ENCODE data around the gene COBL.
"Not testable (repeated sequence)": the region's sequence is repeated elsewhere in the genome, so short reads cannot be mapped to it uniquely, and the experiment has no call there.

COBL gene

DNA sequence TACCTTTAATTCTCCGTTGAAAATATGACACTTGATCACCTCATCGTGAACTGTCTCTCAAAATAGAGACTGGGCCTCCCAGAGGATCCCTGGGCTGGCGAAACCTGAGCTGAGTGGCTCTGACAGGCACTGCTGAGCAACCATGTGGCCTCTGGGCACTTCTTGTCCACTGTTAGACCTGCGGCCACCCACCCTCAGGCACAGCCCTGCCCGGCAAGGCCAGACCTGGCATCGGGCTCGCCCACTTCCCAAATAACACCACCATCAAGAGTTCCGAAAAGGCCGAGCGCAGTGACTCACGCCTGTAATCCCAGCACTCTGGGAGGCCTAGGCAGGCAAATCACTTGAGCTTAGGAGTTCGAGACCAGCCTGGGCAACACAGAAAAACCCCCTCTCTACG is 82.5 kb downstream of the COBL start:
- DNase-seq (ENCODE audit: low spot score), result no peak

DNA sequence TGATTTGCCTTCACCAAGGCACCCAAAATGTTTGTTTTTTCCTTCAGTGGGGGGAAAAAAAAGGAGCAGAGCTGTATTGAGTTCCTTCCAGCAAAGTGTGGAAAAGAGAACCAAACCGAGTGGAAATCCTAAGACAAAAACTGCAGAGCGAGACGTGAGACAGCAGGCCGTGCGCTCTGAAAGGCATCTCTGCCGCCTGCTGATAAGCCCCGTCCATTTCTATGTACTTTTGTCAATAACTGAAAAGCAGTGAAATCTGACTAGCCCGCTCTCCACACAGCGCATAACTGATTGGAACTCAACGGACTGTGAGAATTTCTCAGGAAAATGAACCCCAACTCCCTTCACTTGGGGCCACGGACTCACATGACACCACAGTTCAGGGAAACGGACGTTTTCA is 83.2 kb downstream of the COBL start:
- no peak for DNase-seq (ENCODE audit: low spot score)

DNA sequence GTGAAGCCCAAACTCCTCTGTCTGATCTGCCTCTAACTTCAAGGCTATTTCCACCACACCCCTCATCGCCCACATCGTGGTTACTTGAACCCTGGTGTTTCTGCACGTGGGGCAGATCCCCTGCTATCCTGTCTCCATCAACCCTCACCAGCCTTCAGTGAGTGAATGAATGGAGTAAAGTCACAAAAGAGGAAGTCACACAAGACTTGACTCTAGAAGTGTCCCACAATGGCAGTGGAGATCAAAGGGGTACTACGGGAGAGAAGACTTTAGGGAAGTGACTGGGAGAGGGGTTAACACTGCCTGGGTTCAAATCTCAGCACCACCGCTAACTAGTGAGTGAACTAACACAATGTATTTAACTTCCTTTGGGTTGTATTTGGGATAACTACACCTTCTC is 85.9 kb downstream of the COBL start:
- no peak for DNase-seq (ENCODE audit: low spot score)

DNA sequence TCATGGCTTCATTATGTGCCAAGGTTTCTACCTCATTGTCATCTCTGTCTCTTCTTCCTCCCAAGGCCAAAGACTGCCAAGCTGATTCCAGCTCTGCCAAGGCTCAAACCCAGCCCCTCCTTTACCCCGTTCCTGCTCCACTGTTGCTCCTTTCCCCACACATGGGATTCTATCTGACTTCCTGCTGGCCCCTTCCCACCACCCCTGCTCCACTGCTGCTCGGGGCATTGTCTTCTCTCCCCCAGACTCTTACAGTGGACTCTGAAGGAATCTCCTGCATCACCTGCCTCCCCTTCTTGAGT is 86.3 kb downstream of the COBL start:
- no peak for DNase-seq (ENCODE audit: low spot score)

DNA sequence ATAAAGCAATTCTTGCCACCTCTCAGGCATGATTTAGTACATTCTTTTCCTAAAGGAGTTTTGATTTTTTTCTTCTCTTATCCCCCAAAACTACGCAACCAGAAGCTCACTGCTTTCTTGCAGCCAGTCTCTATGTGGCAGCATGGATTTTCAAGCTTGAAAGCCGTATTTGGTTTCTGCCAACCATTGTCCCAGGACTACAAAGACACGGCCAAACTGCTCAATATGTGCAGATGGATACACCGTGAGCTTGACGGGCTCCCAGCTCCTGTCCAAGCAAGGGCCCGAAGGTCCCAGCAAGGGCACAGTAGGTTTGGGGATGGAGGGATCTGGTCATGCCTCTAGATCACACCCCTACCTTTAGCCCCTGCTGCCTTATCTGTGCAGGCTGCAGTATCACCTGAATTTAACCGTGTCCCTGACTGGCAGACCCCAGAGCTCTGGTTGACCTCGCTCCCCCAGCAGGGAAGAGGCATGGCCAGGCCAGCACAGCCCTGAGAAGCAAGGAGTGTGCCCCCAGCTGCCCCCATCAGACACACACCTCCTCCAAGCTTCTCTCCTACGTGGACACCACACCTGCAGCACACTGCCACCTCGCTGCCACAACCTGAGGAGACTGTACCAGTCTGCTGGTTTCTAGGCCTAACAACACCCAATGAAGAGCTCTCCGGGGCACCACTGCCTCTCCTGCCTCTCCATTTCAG is 86.8 kb downstream of the COBL start:
- DNase-seq (ENCODE audit: low spot score), result no peak

DNA sequence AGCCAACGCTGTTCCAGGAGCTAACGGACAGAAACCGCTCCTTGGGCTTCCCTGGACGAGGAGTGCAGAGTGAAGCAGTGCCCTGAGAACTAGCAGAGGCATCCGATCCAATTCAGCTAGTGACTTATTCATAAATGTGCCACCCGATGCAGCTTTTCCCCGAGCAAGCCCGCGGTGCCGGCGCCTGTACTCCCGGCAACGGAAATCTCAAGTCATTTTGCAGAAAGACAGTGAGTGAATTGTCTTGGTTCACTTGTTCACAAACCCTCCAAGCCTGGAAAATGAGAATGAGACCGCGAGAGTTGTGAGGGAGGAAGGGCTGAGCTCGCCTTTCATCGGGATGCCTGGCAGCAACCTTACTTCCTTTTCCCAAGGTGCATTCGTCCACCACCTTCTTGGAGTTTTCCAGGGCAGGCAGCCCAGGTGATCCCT is 87.5 kb downstream of the COBL start:
- no peak for DNase-seq (ENCODE audit: low spot score)

DNA sequence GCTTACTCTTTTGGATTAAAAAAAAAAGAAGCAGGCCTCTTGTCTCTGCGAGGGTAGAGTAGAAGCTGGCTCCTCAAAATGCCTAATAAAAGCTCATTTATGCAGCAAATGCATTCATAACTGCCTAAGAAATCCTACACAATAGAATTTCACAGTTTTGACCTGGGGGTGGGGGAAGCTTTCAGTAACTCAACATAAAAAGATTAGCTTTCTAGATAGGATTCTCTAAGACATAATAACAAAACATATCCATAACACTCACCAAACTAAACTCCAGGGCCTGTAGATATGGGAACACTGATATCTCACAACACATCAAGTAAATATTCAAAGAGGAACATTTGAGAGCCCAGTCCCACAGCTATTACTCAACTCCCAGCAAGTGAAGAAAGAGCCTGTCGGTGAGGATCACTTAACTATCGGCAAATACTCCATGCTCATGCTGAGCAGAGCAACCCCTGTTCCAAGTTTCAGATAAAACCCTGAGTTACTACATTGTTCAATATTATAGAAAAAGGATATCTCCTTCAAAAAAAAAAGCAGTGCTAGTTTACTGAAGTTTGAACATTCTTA is 88.1 kb downstream of the COBL start:
- no peak for DNase-seq (ENCODE audit: low spot score)

DNA sequence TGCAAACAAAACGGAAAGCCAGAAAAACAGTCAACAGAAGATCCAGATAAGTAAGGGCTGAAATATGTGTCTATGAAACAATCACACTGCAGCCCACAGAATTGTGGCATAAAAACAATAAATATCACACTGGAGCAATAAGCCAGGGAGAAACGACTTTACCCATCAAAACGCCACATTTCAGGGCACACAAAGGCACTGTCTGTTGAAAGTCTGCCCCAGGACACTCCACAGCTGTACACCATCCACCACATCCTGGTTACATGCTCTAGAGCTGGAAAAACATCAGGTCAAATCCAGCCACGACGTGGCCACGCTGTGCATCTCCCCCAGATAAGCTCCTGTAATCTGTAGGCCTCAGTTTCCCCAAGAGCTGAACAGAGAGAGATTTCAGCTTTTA is 88.7 kb downstream of the COBL start:
- DNase-seq (ENCODE audit: low spot score), result no peak

DNA sequence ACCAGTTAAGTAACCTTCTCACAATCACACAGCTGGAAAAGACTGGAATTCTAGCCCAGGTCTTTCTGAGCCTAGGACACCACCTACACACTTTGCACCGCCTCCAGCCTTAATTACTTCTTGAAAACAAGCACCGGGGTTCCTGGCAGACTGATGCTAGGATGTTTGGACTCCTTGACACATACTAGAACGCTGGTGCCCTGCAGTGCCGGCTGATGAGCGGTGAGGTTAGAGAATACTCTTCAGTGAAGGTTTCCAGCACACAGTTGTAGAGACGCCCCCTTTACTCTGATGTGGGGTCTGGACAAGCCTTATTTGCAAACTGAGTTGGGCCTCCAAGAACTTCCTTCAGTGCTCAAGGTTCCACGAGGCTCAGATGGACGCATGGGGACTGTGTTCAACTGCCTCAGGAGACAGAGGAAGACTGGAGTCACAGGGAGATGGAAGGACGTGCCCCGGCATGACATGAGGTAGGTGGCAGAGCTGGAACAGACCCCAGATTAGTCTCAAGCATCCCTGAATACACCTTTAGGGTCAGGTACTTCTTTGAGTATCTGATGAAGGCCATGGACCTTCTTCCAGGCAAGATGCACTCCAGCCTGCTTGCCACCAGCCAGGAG is 89.6 kb downstream of the COBL start:
- no peak for DNase-seq (ENCODE audit: low spot score)

DNA sequence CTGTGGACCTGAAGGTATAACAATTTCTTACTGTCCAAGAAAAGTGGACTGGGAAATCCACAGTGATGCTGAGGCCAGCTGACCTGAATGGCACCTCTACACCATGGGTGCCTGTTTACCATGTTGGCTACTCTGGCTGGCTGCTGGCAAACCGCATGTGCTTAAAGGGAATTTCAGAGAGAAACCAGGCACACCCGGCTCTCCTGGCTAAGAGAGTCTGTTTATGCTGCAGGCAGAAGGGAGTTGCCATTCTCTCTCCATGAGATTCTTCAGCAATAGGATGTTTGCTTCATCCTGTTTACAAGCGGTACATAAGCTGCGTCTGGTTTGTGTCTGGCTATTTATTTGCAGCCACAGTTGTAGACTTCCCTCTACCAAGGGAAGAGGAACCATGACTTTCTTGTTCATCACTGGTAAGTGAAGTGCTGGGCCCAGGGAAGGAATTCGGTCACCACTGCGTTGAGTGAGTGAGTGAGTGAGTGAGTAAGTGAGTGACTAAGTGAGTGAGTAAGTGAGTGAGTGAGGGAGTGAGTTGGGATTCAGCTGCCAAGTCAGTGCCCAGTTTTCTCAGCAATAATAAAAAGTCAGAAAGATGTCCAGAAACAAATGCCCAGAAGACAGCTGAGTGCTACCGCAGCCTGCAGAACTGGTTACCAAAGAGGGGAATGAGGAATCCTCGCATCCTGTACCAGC is 90.4 kb downstream of the COBL start:
- DNase-seq (ENCODE audit: low spot score), result no peak

DNA sequence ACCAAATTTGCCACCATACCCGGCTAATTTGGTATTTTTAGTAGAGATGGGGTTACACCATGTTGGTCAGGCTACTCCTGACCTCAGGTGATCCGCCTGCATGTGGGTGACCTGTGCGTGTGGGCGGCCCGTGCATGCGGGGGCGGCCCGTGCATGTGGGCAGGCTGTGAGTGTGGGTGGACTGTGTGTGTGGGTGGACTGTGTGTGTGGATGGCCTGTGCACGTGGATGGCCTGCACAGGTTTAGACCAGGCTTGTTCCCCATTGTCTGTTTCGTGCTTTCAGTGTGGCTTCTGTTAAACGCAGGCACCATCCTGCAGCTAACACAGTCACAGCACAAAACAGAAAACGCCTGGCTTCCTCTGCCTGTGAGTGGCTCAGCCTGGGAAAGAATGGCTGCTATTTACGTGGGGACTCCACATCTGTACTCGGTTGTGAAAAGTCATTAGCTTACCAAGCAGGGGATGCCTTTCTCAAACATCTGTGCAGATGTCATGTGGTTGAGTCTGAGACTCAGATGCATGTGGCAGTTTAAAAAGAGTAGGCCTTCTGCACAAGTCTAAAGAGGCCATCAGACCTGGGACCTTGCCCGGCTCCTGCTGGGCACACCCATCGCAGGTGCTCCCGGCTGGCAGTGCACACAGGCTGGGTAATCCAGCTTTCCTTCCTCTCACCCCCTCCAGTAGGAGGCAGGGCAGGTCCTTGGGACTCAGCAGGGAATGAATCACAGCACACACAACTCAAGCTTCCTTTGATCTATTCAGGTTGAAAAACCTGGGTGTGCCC is 91.6 kb downstream of the COBL start:
- no peak for DNase-seq (ENCODE audit: low spot score)

DNA sequence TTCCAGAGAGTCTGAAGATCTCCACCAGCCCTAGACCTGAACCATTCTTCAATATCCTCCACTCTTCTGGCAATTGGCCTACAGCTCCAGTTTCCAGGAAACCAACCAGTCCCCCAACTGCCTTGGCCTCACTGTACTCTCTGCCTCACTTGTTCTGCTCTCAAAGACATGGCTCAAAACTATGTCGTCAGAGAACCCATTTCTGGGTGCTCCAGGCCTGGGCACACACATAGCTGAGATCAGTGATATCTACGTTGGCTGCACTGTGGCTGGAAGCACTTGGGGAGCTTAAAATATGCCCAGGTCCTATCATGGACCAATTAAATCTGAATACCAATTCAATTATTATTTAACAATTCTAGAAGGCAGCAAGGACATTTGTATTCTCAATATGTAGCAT is 93.1 kb downstream of the COBL start:
- no peak for DNase-seq (ENCODE audit: low spot score)

DNA sequence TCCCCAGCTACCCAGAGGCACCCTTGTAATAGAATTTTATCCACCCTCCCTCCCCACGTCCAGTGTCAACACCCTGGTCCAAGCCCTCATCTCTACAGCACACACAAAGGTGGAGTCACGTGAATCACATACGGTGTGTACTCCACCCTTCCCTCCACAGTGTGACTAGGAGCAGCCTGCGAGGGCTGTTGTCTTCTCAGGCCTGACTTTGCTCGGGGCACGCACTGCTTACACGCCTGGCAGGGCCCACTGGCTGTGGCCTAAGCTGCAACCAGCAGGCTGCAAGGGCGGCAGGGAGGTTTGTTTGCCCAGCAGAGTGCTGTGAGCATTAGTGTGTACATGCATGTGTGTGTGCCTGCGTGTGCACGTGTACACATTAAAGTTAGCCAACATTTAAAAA is 93.7 kb downstream of the COBL start:
- no peak for DNase-seq (ENCODE audit: low spot score)

DNA sequence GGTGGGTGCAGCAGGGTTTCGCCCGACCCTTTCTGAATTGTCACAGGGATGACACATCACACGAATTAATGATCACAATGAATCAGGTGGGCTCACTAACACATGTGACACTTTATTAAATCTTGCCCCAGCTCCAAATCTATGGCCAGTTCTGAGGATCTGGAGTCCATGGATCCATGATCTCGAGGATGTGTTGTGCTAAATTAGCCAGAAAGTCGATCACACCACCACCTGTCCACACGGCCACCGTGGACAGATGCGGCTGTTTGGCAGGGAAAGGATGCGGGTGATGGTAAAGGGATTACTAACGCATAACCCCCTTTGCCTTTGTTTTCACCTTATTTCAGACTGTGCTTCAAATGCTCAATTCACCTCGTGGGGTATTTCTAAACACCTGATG is 96.4 kb downstream of the COBL start:
- DNase-seq (ENCODE audit: low spot score), result no peak

DNA sequence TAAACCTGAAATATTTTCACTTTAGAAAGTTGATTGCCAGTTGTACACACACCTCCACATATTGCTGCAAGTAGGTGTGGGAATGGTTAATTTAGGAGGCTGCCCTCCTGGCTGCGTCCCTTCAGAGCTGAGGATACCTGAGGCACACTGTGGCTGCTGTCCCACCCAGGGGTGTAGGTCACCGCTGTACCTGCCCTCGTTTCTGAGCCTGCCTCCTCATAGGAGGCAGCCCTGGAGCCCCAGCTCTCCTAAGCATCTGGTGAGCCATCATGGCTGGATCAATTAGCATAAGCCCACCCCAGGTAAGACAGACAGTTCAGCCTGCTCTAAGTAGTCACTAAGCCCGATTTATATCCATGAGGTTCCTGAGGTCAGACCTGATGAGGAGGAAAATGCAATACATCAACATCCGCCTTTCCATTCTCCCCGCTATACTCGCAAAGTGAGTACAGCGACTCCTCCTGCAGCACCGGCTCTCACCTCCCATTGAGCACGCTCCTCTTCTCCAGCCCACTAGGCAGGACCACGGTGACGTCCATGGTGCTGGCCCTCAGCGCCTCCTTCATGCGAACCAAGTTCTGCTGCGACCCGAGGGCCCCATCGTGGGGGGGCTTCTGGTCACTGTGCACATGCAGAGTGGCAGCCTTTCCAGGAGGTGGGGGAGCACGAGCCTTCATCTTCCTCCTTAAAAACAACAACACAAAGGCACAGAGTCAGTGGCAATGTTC is 97.2 kb downstream of the COBL start:
- DNase-seq (ENCODE audit: low spot score), result no peak

DNA sequence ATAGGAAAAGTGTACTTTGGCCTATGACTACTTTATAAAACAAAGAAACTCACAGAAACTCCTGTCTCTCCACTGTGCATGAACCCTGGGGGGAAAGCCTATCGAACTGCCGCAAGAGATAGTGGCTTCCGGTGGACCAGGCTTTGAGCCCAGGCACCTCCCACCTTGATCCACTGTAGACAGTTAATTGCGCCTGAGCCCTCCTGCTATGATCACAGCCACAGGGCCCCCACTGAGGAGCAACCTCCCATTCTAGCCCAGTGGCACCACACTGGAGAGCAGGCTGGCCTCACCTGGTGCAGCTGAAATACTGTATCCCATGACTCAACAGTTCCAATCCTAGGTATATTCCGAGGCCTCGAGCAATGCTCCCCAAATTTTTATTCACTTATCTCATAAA is 98.8 kb downstream of the COBL start:
- DNase-seq (ENCODE audit: low spot score), result no peak

DNA sequence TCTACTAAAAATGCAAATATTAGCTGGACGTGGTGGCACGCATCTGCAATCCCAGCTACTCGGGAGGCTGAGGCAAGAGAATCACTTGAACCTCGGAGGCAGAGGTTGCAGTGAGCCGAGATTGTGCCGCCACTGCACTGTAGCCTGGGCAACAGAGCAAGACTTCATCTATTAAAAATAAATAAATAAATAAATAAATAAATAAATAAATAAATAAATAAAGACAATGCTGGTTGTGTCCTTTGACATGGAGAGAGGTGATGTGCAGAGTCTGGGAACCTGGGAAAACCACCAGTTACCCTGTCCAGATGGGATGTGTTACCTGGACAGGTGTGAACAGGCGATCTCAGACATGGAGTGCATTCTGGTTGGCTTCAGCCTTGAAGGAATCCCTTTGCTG is 102.5 kb downstream of the COBL start:
- DNase-seq (ENCODE audit: low spot score), result no peak

DNA sequence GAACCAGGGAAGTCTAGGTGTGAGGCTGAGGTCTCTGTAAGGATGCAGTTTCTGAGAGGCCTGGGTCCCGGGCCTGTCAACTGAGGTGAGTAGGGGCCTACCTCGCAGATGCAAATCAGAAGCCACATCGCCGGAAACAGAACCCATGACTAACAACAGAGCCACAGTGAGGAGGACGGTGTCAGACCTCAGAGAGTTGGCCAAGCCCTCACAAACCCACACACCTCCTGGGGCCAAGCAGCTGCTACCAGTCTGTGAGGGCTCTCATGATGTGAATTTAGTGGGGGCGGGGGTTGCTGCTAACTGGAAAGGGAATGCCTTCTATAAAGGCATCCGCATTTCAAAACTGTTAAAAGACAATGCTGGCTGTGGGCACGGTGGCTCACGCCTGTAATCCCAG is 103.0 kb downstream of the COBL start:
- DNase-seq (ENCODE audit: low spot score), result no peak

DNA sequence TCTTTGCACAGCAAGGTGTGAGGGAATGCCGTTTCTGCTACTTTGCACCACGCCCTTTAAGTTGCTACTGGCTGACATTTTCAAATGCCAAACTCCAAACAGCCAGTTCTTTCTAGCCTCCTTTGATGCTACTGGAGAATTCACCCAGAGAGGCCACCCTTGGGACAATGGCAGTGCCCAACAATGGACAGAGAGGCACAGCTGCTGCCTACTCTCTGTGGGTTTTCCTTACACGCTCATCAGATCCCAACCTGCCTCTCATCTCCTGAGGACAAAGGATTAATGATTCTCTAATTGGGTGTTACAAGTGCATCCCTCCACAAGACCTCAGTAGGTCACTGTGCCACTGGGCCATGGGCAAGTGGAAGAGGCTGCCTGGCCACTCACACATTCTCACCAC is 105.8 kb downstream of the COBL start:
- no peak for DNase-seq (ENCODE audit: low spot score)

DNA sequence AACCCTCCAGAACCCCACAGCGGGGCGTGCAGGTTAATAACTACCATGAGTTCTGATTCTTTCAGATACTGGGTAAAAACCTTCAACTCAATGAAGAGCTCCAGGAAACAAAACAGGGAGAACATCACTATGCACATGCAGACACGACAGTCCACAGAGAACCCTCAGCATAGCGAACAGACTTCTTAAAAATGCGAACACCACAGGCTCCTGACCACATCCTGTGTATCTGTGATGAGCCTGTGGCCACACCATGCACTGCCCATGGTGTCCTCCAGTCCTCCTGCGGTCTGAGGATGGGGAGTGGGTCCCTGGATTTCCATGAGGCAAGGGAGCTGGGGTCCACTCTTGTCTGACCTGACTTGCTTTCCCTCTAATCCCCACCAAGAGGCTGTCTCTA is 107.2 kb downstream of the COBL start:
- DNase-seq (ENCODE audit: low spot score), result no peak

DNA sequence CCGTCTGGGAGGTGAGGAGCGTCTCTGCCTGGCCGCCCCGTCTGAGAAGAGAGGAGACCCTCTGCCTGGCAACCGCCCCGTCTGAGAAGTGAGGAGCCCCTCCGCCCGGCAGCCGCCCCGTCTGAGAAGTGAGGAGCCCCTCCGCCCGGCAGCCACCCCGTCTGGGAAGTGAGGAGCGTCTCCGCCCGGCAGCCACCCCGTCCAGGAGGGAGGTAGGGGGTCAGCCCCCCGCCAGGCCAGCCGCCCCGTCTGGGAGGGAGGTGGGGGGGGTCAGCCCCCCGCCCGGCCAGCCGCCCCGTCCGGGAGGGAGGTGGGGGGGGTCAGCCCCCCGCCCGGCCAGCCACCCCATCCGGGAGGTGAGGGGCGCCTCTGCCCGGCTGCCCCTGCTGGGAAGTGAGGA is 108.5 kb downstream of the COBL start:
- not testable (repeated sequence) for DNase-seq (ENCODE audit: low spot score)

DNA sequence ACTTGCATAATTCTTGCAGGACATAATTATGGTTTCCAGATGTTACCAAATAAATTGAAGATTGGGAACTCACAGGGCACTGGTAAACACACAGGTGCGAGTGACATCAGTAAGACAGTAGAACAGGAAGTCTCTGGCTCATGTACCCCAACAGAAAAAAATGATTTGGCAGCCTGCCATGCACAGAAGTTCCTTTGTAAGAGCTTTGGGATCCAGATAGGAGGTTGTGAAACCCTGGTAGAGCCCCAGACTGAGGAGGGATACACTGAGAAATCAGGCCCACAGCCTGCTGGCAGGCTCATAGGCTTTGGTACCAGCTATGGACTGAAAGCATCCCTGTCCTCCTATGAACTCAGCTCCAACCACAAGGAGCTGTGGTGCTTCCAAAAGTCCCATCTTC is 118.0 kb downstream of the COBL start:
- DNase-seq (ENCODE audit: low spot score), result no peak

Data from hematopoietic multipotent progenitor cell treated with erythropoietin and hydrocortisone succinate and interleukin-3 and kit ligand, for 17 days (in vitro differentiated cells).